ENCODE measurements around the gene OSBPL8.
A peak's percentile ranks its signal among the peaks of the same experiment; 100 is the strongest.

The OSBPL8 gene

DNA sequence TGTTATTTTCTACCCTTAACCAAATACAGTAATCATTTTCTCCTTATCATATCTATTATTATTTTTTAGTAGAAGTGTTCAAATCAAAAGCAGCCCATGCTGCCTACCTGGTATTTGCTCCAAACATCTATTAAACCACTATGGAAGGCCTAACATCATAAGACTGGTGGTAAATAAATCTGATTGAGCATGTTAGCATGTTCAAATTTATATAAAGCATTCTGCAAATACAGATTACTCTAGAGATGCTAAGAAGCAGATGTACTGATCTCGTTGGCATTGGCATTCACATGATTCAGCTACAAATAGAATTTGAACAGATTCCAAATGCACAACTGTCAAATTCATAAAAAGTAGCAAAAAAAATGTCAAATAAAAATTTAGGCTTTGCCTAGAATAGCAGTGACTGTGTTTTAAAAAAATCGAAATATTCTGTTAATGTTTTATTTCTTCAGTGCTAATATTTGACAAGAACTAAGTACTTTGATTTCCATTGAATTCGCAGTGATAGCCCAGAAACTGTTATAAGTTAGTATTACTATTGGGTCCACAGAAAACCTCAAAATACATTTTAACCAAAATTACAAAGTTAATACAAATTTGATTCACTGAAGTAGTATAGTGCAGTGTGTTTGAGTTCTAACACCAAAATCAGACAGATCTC is 9.4 kb upstream of the OSBPL8 start:
- H3K27me3 Mint-ChIP-seq = no peaks in the 10 kb centered on the region
- H3K4me3 Mint-ChIP-seq = no peak overlapping the region
- no peaks in the 10 kb centered on the region for H3K9me3 Mint-ChIP-seq (ENCODE audit: low read depth)
- peaks cover 4% of the 10 kb centered on the region for H3K36me3 Mint-ChIP-seq
- H3K27ac Mint-ChIP-seq = no peak overlapping the region
- H3K4me1 Mint-ChIP-seq (ENCODE audit: low read depth) = peaks cover 8% of the 10 kb centered on the region

DNA sequence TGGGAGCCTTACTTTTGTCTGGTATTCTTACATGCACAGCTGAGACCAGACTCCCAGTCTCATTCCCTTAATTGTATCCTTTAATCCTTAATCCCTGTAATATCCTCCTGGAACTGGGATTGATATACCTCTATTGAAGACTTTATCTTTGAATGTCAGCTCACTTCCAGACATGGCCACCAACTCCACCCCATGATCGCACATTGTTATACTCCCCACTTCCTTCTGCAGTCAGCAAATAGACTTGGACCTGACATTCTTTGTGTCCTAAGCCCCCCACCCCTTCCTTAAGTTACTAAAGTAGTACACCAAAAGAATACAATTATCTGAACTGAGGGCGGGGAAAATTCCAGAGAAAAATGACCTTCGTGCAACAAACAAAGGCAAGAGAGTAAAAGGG is 8.6 kb upstream of the OSBPL8 start:
- H3K9me3 Mint-ChIP-seq (ENCODE audit: low read depth) = no peaks in the 10 kb centered on the region
- H3K27ac Mint-ChIP-seq = no peak overlapping the region
- no peaks in the 10 kb centered on the region for H3K27me3 Mint-ChIP-seq
- H3K4me1 Mint-ChIP-seq (ENCODE audit: low read depth) = peaks cover 8% of the 10 kb centered on the region
- H3K4me3 Mint-ChIP-seq = no peak overlapping the region
- peaks cover 2% of the 10 kb centered on the region for H3K36me3 Mint-ChIP-seq

GRCh38 chr12:76563061-76563460 is 3.5 kb upstream of the OSBPL8 start:
- H3K4me1 Mint-ChIP-seq (ENCODE audit: low read depth) = peaks cover 11% of the 10 kb centered on the region
- H3K36me3 Mint-ChIP-seq = no peaks in the 10 kb centered on the region

GRCh38 chr12:76562130-76562529 is 2.6 kb upstream of the OSBPL8 start:
- H3K36me3 Mint-ChIP-seq = no peaks in the 10 kb centered on the region
- peaks cover 17% of the 10 kb centered on the region for H3K4me1 Mint-ChIP-seq (ENCODE audit: low read depth)
- H3K9me3 Mint-ChIP-seq (ENCODE audit: low read depth) = no peaks in the 10 kb centered on the region
- no peak overlapping the region for H3K4me3 Mint-ChIP-seq
- H3K27ac Mint-ChIP-seq = no peak overlapping the region
- no peaks in the 10 kb centered on the region for H3K27me3 Mint-ChIP-seq

More at GRCh38 chr12:76563061-76563460, 3.5 kb upstream of the OSBPL8 start:
- no peaks in the 10 kb centered on the region for H3K9me3 Mint-ChIP-seq (ENCODE audit: low read depth)
- no peak overlapping the region for H3K27ac Mint-ChIP-seq
- no peak overlapping the region for H3K4me3 Mint-ChIP-seq
- H3K27me3 Mint-ChIP-seq = no peaks in the 10 kb centered on the region

DNA sequence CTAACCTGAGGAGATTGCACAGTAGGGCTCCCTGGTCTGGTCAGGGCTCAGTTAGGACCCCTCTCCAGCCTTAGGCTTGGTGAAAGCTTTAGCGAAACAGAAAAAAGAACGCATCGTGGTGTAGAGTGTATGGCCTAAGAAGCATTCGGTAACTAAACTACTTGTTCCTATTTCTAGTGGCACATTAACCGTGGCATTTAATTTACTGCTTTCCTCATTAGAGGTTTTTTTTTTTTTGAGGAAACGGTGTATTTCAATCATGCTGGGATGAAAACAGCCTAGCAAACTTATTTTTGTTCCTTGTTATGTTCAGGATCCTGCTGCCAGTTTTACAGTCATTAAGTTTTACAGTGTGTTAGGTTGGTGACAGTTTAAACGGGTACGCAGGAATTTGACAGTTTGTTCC is 518 bp upstream of the OSBPL8 start:
- Mint-ChIP-seq H3K36me3 (peaks cover 5% of the 10 kb centered on the region), H3K27ac (peak overlapping the region; percentile 97), H3K9me3 (ENCODE audit: low read depth) (no peaks in the 10 kb centered on the region), H3K4me1 (ENCODE audit: low read depth) (peaks cover 37% of the 10 kb centered on the region), H3K4me3 (peak overlapping the region; percentile 96), H3K27me3 (no peaks in the 10 kb centered on the region)

DNA sequence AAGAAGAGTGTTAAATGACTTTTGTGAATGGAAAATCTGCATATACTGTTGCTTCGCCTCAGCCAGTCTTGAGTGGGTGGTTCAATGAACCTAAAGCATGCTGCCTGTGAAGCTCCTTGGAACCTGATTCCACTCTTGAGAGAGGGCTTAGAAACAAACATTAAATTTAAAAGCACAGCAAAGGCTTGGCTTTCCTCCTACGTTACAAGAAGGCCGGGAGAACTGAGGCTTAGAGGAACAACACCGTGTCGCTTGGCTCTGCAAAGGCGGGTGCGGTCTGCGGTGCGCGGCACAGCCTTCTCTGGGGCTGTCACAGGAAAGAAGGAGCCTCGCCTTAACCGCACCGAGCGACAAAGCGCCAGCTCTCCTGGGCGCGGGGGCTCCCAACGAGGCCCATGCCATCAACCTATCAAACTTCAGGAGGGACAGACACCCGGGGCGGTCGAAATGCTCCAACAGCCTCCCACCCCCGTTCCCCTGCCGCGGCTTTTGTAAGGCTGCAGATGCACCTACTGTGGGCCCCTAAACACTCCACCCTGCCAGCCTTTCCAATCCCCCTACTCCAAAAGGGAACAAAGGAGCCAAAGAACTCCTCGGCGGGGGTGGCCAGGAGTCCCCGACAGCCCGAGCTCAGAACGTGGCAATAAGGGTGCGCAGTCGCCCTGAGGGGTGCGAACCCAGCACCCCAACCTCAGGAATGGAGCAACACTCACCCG is 729 bp downstream of the OSBPL8 start:
- Mint-ChIP-seq H3K9me3 (ENCODE audit: low read depth) (no peaks in the 10 kb centered on the region), H3K27me3 (no peaks in the 10 kb centered on the region), H3K36me3 (peaks cover 5% of the 10 kb centered on the region), H3K4me3 (peak overlapping the region; percentile 96), H3K27ac (peak overlapping the region; percentile 99), H3K4me1 (ENCODE audit: low read depth) (peaks cover 48% of the 10 kb centered on the region)

GRCh38 chr12:76556368-76556767 is 3.2 kb downstream of the OSBPL8 start:
- Mint-ChIP-seq H3K4me3 (peak overlapping the region; percentile 96), H3K9me3 (ENCODE audit: low read depth) (no peaks in the 10 kb centered on the region), H3K27me3 (no peaks in the 10 kb centered on the region), H3K27ac (peak overlapping the region; percentile 74), H3K4me1 (ENCODE audit: low read depth) (peaks cover 65% of the 10 kb centered on the region), H3K36me3 (peaks cover 9% of the 10 kb centered on the region)

DNA sequence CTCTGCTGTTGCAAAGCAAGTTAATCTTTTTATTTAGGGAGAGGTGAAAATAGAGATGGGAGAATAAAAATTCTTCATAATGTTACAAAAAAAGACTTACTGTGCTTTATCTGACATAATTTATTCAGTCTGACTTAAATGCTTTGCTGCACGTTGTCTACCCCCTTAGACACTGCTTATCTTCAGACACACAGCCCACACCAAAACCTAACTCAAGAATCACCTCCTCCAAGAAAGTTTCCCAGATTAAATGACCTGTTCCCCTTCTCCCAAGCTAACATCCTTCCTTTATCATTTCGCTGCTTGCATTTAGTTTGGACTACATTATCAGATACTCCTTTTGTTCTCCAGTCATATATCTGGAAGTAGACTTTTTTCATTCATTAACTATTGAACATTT is 3.8 kb downstream of the OSBPL8 start:
- H3K4me3 Mint-ChIP-seq = peak overlapping the region; percentile 96
- H3K36me3 Mint-ChIP-seq = peaks cover 9% of the 10 kb centered on the region
- no peaks in the 10 kb centered on the region for H3K9me3 Mint-ChIP-seq (ENCODE audit: low read depth)
- H3K27ac Mint-ChIP-seq = peak overlapping the region; percentile 74
- H3K4me1 Mint-ChIP-seq (ENCODE audit: low read depth) = peaks cover 70% of the 10 kb centered on the region
- no peaks in the 10 kb centered on the region for H3K27me3 Mint-ChIP-seq

DNA sequence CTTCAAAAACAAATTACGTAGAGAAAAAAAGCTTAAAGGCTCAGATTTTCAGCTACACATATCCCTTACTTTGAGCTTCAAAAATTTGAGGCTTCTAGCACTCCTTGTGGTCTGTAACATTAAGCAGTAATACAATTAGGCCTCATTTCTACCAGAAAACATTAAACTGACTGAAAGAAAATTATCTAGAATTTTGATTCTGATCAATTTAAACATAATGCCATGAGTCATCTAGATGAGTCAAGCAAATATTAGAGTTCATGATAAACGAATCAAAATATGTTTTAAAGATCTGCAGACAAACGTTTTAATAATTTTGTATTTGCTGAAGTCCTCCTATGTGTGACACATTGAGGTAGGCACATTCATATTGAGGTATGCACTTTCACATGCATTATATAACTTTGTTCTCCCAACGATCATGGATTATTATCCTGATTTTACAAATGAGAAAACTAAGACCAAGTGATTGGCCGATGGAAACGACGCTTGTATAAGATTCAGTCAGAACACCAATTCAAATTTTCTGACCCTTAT is 4.3 kb downstream of the OSBPL8 start:
- Mint-ChIP-seq H3K4me3 (peak overlapping the region; percentile 96), H3K4me1 (ENCODE audit: low read depth) (peaks cover 72% of the 10 kb centered on the region), H3K27ac (peak overlapping the region; percentile 28), H3K9me3 (ENCODE audit: low read depth) (no peaks in the 10 kb centered on the region), H3K36me3 (peaks cover 9% of the 10 kb centered on the region), H3K27me3 (no peaks in the 10 kb centered on the region)

- peaks cover 74% of the 10 kb centered on the region for H3K4me1 Mint-ChIP-seq (ENCODE audit: low read depth)
- H3K9me3 Mint-ChIP-seq (ENCODE audit: low read depth) = no peaks in the 10 kb centered on the region
- H3K27ac Mint-ChIP-seq = peak overlapping the region; percentile 17
- no peaks in the 10 kb centered on the region for H3K27me3 Mint-ChIP-seq
- no peak overlapping the region for H3K4me3 Mint-ChIP-seq
- peaks cover 12% of the 10 kb centered on the region for H3K36me3 Mint-ChIP-seq
These were observed 5.0 kb downstream of the OSBPL8 start for GRCh38 chr12:76554405-76555230.

GRCh38 chr12:76552343-76552938 is 7.1 kb downstream of the OSBPL8 start:
- Mint-ChIP-seq H3K9me3 (ENCODE audit: low read depth) (no peaks in the 10 kb centered on the region), H3K27me3 (no peaks in the 10 kb centered on the region), H3K4me1 (ENCODE audit: low read depth) (peaks cover 87% of the 10 kb centered on the region), H3K36me3 (peaks cover 12% of the 10 kb centered on the region), H3K4me3 (peak overlapping the region; percentile 0), H3K27ac (no peak overlapping the region)

DNA sequence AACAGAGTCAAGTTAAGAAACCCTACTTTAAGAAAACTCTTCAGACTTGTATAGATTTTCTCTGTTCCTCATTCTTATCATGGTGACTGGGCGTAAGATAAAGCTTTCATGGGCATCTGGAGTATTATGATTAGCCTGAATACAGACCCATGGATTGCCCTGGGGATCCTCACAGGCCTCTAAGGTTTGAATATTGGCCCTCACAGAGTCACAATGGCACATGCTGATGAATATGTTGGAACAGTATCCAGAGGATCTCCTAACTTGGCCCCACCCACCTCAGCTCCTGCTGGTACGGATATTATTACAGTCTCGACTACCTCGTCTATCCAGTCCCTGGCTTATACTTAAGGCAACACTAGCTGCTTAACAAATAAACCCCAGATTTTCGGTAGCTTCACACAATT is 8.1 kb downstream of the OSBPL8 start:
- no peak overlapping the region for H3K4me3 Mint-ChIP-seq
- peaks cover 89% of the 10 kb centered on the region for H3K4me1 Mint-ChIP-seq (ENCODE audit: low read depth)
- no peaks in the 10 kb centered on the region for H3K9me3 Mint-ChIP-seq (ENCODE audit: low read depth)
- H3K27me3 Mint-ChIP-seq = no peaks in the 10 kb centered on the region
- peaks cover 12% of the 10 kb centered on the region for H3K36me3 Mint-ChIP-seq
- H3K27ac Mint-ChIP-seq = no peak overlapping the region

DNA sequence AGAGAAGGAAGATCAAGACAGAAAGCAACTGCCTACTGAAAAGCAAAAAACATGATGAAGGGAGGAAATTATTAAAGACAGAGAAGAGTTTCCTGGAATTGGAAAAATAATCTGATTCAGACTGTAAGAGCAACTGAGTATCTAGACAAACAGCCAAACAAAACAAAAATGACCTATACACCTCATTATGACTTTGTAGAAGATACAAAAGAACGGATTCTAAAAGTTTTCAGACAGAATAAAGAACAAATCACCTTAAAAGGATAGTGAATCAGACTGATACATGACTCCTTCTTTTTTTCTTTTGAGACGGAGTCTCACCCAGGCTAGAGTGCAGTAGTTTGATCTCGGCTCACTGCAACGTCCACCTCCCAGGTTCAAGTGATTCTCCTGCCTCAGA is 10.4 kb downstream of the OSBPL8 start:
- Mint-ChIP-seq H3K36me3 (peaks cover 7% of the 10 kb centered on the region), H3K4me3 (peak overlapping the region; percentile 30), H3K9me3 (ENCODE audit: low read depth) (no peaks in the 10 kb centered on the region), H3K4me1 (ENCODE audit: low read depth) (peaks cover 82% of the 10 kb centered on the region), H3K27ac (no peak overlapping the region), H3K27me3 (no peaks in the 10 kb centered on the region)

DNA sequence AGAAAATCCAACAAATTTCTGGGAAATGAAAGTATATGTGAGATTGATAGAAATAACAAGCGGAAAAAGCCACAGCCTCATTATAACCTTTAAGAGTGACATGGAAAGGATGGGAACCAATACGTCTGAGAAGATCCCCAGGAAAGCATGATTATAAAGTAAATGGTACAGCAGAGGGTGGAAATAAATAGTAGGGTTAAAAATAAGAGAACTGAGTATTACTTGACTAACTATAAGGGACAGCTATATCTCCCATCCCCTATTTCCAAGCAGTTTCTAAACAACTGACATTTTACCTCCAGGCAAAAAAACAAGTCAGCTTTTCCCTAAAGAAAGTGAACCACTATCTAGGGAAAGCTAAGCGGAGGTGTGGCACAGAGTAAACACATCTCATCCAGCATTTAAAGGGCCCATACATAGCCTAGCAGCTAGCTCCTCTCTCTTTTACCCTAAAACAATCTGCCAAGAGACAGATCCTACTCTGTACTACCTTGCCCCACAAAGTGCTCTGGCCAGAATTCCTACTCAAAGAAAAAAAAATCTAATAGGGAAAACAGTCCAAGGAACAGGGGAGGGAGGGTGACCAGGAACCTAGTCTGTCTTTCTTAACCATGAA is 11.2 kb downstream of the OSBPL8 start:
- H3K4me1 Mint-ChIP-seq (ENCODE audit: low read depth) = peaks cover 84% of the 10 kb centered on the region
- H3K27ac Mint-ChIP-seq = no peak overlapping the region
- H3K4me3 Mint-ChIP-seq = no peak overlapping the region
- peaks cover 7% of the 10 kb centered on the region for H3K36me3 Mint-ChIP-seq
- no peaks in the 10 kb centered on the region for H3K9me3 Mint-ChIP-seq (ENCODE audit: low read depth)
- H3K27me3 Mint-ChIP-seq = no peaks in the 10 kb centered on the region

Data from activated naive CD8-positive, alpha-beta T cell (primary cell).